Ovary (tissue), 9 donors: ENCODE data around the gene SLC1A4. TPM values are rescaled to one million over a fixed set of nuclear protein-coding genes. Genes with fewer than 3 reads are reported as not detected.
A peak's percentile ranks its signal among the peaks of the same experiment; 100 is the strongest.

Experiments used
- DNase-seq, 5 donors: peaks; one replicate each; pipeline ENCODE4 v3.0.0-alpha.2; 2019 to 2020
- H3K27ac ChIP-seq, 2 donors: fragments of 200-600 bp; one replicate each; pipeline versions ENCODE4 v1.5.1 to v1.8.0; 2019 to 2022
- H3K27me3 ChIP-seq: fragments of 200-600 bp; one replicate; pipeline ENCODE4 v1.8.0; 2022
- H3K36me3 ChIP-seq: fragments of 200-600 bp; sonication (generic); one replicate; pipeline ENCODE4 v1.5.1; 2019
- H3K4me1 ChIP-seq: one replicate; pipeline ENCODE4 v1.8.1; 2013; ENCODE audit warnings: mild to moderate bottlenecking, moderate library complexity; ENCODE audit not compliant: insufficient read depth
- H3K4me3 ChIP-seq: fragments of 200-600 bp; sonication (generic); one replicate; pipeline ENCODE4 v1.5.1; 2017
- H3K9me3 ChIP-seq, 2 donors: fragments of 200-600 bp in 1 of 2; sonication (generic) in 1 of 2; one replicate each; pipeline versions ENCODE4 v1.5.1 to v1.8.1; 2013 to 2019; ENCODE audit warnings: mild to moderate bottlenecking in 1 of 2, moderate library complexity in 1 of 2
- EP300 ChIP-seq: sonication (generic); formaldehyde crosslinking; IDR thresholded peaks from one replicate; pipeline ENCODE4 v1.6.1; 2017; ENCODE audit warnings: antibody characterized with exemption
- POLR2A ChIP-seq: fragments of 450-650 bp; IDR thresholded peaks from one replicate; pipeline ENCODE4 v1.6.1; 2017; ENCODE audit warnings: antibody characterized with exemption, mild to moderate bottlenecking, moderate library complexity
- WGBS, 3 donors: extraction: QIAGEN DNeasy Blood & Tissue Kit in 1 of 3; methylation state at CpG; one replicate each; pipeline versions ENCODE4 v1.1.5 to v1.1.7; 2013 to 2017; 5-methylcytosine and 5-hydroxymethylcytosine counted together
- intact Hi-C, 4 donors: fragments of 100-400 bp; cut with DNase I; formaldehyde crosslinking; loops; one replicate each; pipeline versions ENCODE4 v1.11.0 to v1.15.1; 2022 to 2023
- polyA plus RNA-seq, 2 donors: library from polyadenylated mRNA; stranded (reverse); fragments of 200-250 nt in 1 of 2; fragments of 350-450 nt in 1 of 2; fragmentation: Illumina TruSeq in 1 of 2; extraction: RNeasy Lipid Tissue Mini Kit (QIAGEN cat#74804) in 1 of 2; gene quantifications; one replicate each; pipeline ENCODE4 v1.2.3, GENCODE V29; 2013 to 2014
- total RNA-seq, 7 donors: library from RNA; depleted of rRNA in 2 of 7; stranded (reverse); fragments of >200 nt in 2 of 7; fragmentation: NEBNext Ultra II Directional in 3 of 7; extraction: Animal tissue kit (Norgen Biotek cat#: 25700) in 3 of 7; gene quantifications; one replicate each; pipeline versions ENCODE4 v1.1.0 to v1.2.4, GENCODE V29; 2016 to 2023
- TF ChIP-seq, protein P1 (sequence below), 3 donors: fragments of 450-650 bp in 2 of 3; fragments of 200-600 bp in 1 of 3; IDR thresholded peaks; one replicate each; pipeline versions ENCODE4 v1.5.1 to v1.8.0; 2016 to 2022; ENCODE audit warnings: antibody characterized with exemption in 3 of 3, mild to moderate bottlenecking in 1 of 3
- donor health status: DM: no; HTN: no; CAD: no; lungs with moderate emphysema.
- donor health status: DM: no; HTN: no; CAD: no.
- donor health status: Bipolar disorder and iron deficiency.
- donor health status: DM: yes; HTN: yes; CAD: no.
- donor health status: DM: no; HTN: no; CAD: no.
- donor health status: DM: yes; HTN: yes; CAD: no.

SLC1A4 gene
- total and polyA plus RNA-seq, 9 donors: 5.3 to 51.1 (median 21.3) TPM

GRCh38 chr2:64992990-64993389 is 3.8 kb downstream of the SLC1A4 start:
- WGBS, 3 donors: 87 to 92% (median 92%) methylated on average over 4 of the region's 4 CpGs
- Histone ChIP-seq H3K9me3 (no peaks in the 10 kb centered on the region), H3K4me3 (no peak overlapping the region), H3K4me1 (peaks cover 4% of the 10 kb centered on the region), H3K27ac (no peak overlapping the region), H3K27me3 (no peaks in the 10 kb centered on the region), H3K36me3 (no peaks in the 10 kb centered on the region)
- intact Hi-C loops: no loop called here
- TF ChIP-seq, protein P1, sequence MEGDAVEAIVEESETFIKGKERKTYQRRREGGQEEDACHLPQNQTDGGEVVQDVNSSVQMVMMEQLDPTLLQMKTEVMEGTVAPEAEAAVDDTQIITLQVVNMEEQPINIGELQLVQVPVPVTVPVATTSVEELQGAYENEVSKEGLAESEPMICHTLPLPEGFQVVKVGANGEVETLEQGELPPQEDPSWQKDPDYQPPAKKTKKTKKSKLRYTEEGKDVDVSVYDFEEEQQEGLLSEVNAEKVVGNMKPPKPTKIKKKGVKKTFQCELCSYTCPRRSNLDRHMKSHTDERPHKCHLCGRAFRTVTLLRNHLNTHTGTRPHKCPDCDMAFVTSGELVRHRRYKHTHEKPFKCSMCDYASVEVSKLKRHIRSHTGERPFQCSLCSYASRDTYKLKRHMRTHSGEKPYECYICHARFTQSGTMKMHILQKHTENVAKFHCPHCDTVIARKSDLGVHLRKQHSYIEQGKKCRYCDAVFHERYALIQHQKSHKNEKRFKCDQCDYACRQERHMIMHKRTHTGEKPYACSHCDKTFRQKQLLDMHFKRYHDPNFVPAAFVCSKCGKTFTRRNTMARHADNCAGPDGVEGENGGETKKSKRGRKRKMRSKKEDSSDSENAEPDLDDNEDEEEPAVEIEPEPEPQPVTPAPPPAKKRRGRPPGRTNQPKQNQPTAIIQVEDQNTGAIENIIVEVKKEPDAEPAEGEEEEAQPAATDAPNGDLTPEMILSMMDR (IDR thresholded peaks at IDR 0.05): no peak
- TF ChIP-seq POLR2A (no peak), EP300 (no peak)
- DNase-seq: no peak

GRCh38 chr2:64995041-64995440 is 5.8 kb downstream of the SLC1A4 start:
- H3K4me1 ChIP-seq: peaks cover 17% of the 10 kb centered on the region
- H3K4me3 ChIP-seq: no peak overlapping the region
- no peaks in the 10 kb centered on the region for H3K9me3 ChIP-seq
- DNase-seq: no peak
- no peak for TF ChIP-seq POLR2A
- TF ChIP-seq, protein P1 (IDR thresholded peaks at IDR 0.05): no peak
- no peak for TF ChIP-seq EP300
- 93 to 96% (median 95%) methylated on average over 3 of the region's 3 CpGs for WGBS, 3 donors
- H3K36me3 ChIP-seq: no peaks in the 10 kb centered on the region
- intact Hi-C loops: no loop called here
- no peak overlapping the region for H3K27ac ChIP-seq
- H3K27me3 ChIP-seq: no peaks in the 10 kb centered on the region

DNA sequence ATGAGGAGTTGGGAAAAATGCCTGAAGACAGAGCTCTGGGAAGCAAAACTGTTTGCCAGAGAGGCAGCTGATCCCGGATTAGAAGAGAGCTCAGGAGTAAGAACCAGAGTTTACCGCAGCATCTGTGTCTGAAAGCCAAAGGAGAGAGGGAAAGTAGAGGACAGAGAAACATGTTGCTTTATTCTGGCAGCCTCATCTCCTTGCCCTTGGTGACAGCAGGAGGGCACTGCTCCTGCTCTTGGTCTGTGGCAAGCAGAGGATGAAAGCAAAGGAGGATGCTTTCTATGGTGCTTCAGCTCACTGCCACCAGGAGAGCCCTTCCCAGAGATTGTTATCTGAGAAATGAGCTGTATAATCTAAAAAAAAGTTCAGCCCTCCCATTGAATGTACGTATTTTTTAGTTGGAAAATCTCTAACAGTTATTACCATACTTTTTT is 7.7 kb downstream of the SLC1A4 start:
- intact Hi-C loops: no loop called here
- 66 to 79% (median 73%) methylated on average over 3 of the region's 3 CpGs for WGBS, 3 donors
- Histone ChIP-seq H3K4me3 (no peak overlapping the region), H3K27ac (no peak overlapping the region), H3K27me3 (no peaks in the 10 kb centered on the region), H3K36me3 (no peaks in the 10 kb centered on the region), H3K9me3 (no peaks in the 10 kb centered on the region), H3K4me1 (peaks cover 13% of the 10 kb centered on the region)
- DNase-seq: no peak
- TF ChIP-seq POLR2A (no peak), EP300 (no peak)
- TF ChIP-seq, protein P1 (IDR thresholded peaks at IDR 0.05): no peak

DNA sequence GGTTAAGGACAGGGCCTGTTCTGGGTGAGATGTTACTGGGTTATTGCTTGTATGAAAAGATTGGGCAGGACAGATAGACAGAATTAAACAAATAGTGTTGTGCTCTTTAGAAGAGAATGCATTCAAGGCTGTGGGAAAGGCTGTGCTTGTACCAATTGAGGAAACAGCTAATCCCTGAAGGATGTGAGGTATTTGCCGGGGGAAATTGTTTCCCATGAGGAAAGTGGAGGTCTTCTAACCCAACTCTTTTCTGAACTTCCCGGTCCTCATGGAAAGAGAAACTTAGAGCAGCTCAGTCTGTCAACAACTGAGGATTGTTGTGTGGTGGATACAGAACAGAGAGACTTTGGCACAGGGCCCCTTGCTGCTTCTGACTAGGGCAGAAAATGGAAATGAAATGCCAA is 9.5 kb downstream of the SLC1A4 start:
- TF ChIP-seq EP300 (no peak), POLR2A (no peak)
- TF ChIP-seq, protein P1 (IDR thresholded peaks at IDR 0.05): no peak
- Histone ChIP-seq H3K9me3 (no peaks in the 10 kb centered on the region), H3K27me3 (no peaks in the 10 kb centered on the region), H3K4me3 (no peak overlapping the region), H3K4me1 (peaks cover 13% of the 10 kb centered on the region), H3K36me3 (no peaks in the 10 kb centered on the region), H3K27ac (peak overlapping the region in 1 of 2 donors; percentile 20)
- peak in 1 of 5 donors; percentile 23 for DNase-seq
- 18 to 31% (median 20%) methylated on average over 2 of the region's 2 CpGs for WGBS, 3 donors
- intact Hi-C loops: no loop called here
